Skeletal muscle tissue (tissue), 4 donors: ENCODE results near the gene STK16. TPM values are rescaled to one million over a fixed set of nuclear protein-coding genes. Genes with fewer than 3 reads are reported as not detected.

Experiments used
- H3K27ac ChIP-seq: one replicate; pipeline ENCODE4 v1.7.0; 2013; ENCODE audit warnings: mild to moderate bottlenecking, low read depth, low read length, inconsistent platforms
- H3K27me3 ChIP-seq, 3 donors: one replicate each; pipeline ENCODE4 v1.7.0; 2013; ENCODE audit warnings: low read length in 3 of 3; ENCODE audit not compliant: control insufficient read depth in 3 of 3, insufficient read depth in 3 of 3
- H3K36me3 ChIP-seq, 3 donors: one replicate each; pipeline ENCODE4 v1.7.0; 2013; ENCODE audit warnings: low read length in 3 of 3; ENCODE audit not compliant: control insufficient read depth in 3 of 3, insufficient read depth in 3 of 3
- H3K4me1 ChIP-seq, 3 donors: one replicate each; pipeline ENCODE4 v1.7.0; 2013; ENCODE audit warnings: low read length in 3 of 3, mild to moderate bottlenecking in 3 of 3; ENCODE audit not compliant: control insufficient read depth in 3 of 3, insufficient read depth in 3 of 3
- H3K4me3 ChIP-seq, 3 donors: one replicate each; pipeline ENCODE4 v1.7.0; 2013; ENCODE audit warnings: low read length in 3 of 3
- H3K9ac ChIP-seq, 3 donors: one replicate each; pipeline ENCODE4 v1.7.0; 2013; ENCODE audit warnings: low read length in 3 of 3, mild to moderate bottlenecking in 3 of 3, moderate library complexity in 2 of 3, low read depth in 1 of 3
- H3K9me3 ChIP-seq, 3 donors: one replicate each; pipeline ENCODE4 v1.7.0; 2013; ENCODE audit warnings: low read length in 3 of 3; ENCODE audit not compliant: control insufficient read depth in 3 of 3
- total RNA-seq: library from RNA; depleted of rRNA; stranded (reverse); fragments of >200 nt; gene quantifications from one replicate; pipeline ENCODE4 v1.2.3, GENCODE V29; 2014
- donor health status: Osteomylitis.

Gene STK16
- total RNA-seq, 1 donor from 2014 or later = 6.3 TPM

DNA sequence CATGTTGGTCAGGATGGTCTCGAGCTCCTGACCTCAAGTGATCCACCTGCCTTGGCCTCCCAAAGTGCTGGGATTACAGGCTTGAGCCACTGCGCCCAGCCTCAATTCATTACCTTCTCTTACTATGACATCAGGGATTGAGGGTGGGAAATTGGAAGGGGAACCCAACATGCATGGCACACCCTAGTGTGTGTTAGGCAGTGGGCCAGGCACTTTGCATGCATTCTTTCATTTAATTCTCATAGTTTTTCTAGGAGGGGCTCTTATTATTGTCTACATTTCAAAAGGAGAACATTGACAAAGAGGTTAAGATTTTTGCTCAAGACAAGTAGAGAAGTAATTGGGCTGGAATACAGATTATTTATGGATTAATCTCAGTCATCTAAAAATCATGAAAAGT is 23.0 kb downstream of the STK16 start:
- no peak overlapping the region for H3K4me3 ChIP-seq
- no peak overlapping the region for H3K27ac ChIP-seq
- no peaks in the 10 kb centered on the region for H3K9me3 ChIP-seq
- no peak overlapping the region for H3K9ac ChIP-seq
- H3K36me3 ChIP-seq = no peaks in the 10 kb centered on the region
- peaks cover 0 to 5% (median 2%) of the 10 kb centered on the region in 3 donors for H3K4me1 ChIP-seq
- no peaks in the 10 kb centered on the region for H3K27me3 ChIP-seq

DNA sequence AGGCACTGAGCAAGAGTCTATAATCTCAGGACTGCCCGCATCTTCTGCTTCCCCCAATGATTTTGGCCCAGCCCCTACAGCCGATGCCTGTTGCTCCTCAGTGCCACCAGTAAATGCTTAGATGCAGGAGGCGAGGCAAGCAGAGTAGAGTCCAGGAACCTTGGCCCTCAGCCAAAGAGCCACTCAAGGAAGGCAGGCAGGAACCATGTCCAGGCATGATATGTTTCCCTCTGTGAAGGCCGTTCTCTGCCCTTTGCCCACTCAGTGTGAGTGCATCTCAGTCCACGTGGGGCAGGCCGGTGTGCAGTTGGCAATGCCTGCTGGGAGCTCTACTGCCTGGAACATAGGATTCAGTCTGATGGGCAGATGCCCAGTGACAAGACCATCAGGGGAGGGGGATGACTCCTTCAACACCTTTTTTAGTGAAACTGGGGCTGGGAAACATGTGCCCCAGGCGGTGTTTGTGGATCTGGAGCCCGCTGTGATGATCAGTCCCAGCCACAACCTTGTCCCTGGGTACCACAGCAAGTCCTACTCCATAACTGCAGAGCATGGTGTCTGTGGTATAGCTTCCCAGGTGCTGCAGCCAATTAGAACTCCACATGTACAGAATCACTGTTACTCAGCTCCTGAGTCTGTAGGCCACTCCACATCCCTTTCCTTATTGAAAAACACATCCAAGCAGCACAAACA is 24.2 kb downstream of the STK16 start:
- Histone ChIP-seq H3K4me3 (no peak overlapping the region), H3K9ac (no peak overlapping the region), H3K4me1 (peaks cover 5 to 15% (median 11%) of the 10 kb centered on the region in 3 donors), H3K36me3 (no peaks in the 10 kb centered on the region), H3K27ac (no peak overlapping the region), H3K27me3 (no peaks in the 10 kb centered on the region), H3K9me3 (no peaks in the 10 kb centered on the region)

DNA sequence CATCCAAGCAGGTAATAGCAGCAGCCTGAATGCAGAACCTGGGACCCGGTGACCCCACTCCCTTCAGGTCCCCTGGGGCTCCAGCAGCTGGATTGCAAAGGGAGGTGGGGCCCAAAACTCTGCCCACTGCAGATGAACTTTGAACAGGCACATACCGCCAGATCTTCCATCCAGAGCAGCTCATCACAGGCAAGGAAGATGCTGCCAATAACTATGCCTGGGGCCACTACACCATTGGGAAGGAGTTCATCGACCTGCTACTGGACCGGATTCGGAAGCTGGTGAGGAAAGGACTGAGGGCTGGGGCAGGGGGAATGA is 24.7 kb downstream of the STK16 start:
- Histone ChIP-seq H3K9ac (no peak overlapping the region), H3K27me3 (no peaks in the 10 kb centered on the region), H3K36me3 (no peaks in the 10 kb centered on the region), H3K9me3 (no peaks in the 10 kb centered on the region), H3K27ac (no peak overlapping the region), H3K4me1 (peaks cover 8 to 18% (median 13%) of the 10 kb centered on the region in 3 donors), H3K4me3 (no peak overlapping the region)

DNA sequence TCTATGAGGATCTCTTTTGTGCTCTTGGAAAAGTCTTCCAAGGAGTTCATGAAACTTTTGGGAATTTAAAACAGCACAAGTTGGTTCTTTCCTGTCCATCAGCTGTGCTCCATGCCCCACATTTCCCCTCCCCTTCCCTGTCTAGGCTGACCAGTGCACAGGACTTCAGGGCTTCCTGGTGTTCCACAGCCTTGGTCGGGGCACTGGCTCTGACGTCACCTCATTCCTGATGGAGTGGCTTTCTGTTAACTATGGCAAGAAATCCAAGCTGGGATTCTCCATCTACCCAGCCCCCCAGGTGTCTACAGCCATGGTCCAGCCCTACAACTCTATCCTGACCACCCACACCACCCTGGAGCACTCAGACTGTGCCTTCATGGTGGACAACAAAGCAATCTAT is 25.7 kb downstream of the STK16 start:
- H3K27ac ChIP-seq = no peak overlapping the region
- no peak overlapping the region for H3K9ac ChIP-seq
- peaks cover 8 to 23% (median 13%) of the 10 kb centered on the region in 3 donors for H3K4me1 ChIP-seq
- no peaks in the 10 kb centered on the region for H3K27me3 ChIP-seq
- H3K4me3 ChIP-seq = no peak overlapping the region
- H3K36me3 ChIP-seq = no peaks in the 10 kb centered on the region
- no peaks in the 10 kb centered on the region for H3K9me3 ChIP-seq

DNA sequence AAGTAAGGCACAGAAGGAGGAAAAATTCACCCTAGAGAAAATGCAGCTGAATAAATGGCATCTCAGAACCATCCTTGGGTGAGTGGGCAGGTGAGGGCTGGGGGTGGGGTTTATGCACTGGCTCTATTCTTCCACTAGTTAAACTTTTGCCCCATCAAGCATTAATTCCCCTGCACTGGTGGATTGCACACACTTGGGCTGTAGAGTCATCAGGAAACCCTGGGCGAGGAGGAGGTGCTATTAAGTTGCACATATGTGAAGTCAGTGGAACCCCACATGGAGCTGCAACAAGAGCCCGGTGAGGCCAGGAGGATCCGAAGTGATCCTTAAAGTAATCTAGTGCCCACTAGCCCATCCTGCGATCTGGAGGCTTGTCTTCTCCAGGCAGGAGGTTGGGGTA is 27.1 kb downstream of the STK16 start:
- Histone ChIP-seq H3K36me3 (no peaks in the 10 kb centered on the region), H3K27me3 (no peaks in the 10 kb centered on the region), H3K27ac (no peak overlapping the region), H3K9me3 (no peaks in the 10 kb centered on the region), H3K4me1 (peaks cover 8 to 23% (median 14%) of the 10 kb centered on the region in 3 donors), H3K9ac (no peak overlapping the region), H3K4me3 (no peak overlapping the region)

DNA sequence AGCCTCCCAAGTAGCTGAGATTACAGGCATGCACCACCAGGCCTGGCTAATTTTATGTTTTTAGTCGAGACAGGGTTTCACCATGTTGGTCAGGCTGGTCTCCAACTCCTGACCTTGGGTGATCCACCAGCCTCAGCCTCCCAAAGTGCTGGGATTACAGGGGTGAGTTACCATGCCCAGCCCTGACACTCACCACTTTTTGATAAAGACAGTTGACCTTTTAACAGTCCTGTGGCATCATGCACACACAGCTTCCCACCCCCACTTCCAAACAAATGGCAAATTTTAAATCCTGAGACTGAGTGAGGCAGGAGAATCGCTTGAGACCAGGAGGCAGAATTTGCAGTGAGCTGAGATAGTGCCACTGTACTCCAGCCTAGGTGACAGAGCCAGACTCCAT is 27.7 kb downstream of the STK16 start:
- Histone ChIP-seq H3K4me1 (peaks cover 15 to 30% (median 20%) of the 10 kb centered on the region in 3 donors), H3K4me3 (no peak overlapping the region), H3K9me3 (no peaks in the 10 kb centered on the region), H3K9ac (no peak overlapping the region), H3K36me3 (no peaks in the 10 kb centered on the region), H3K27ac (no peak overlapping the region), H3K27me3 (no peaks in the 10 kb centered on the region)

DNA sequence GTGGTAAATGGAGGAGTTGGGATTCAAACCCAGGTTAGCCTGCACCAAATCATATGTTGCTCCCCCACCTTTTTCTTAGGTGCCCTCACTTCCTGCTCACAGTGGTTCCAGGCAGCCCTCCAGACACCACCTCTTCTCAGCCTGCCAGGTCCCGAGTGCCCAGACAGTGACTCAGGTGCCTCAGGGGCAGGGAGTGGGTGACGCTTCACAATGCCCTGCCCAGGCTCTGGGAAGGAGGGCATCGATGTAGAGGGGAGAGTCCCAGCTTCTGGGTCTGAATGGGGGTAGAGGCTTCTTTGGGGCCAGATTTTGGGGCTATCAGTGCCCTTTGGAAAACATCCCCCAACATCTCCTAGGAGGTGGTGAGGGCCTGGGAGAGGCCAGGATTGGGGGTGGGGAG is 28.7 kb downstream of the STK16 start:
- Histone ChIP-seq H3K9ac (peak overlapping the region; percentile 16 to 79 (median 47)), H3K9me3 (no peaks in the 10 kb centered on the region), H3K27me3 (no peaks in the 10 kb centered on the region), H3K4me1 (peaks cover 24 to 39% (median 30%) of the 10 kb centered on the region in 3 donors), H3K4me3 (peak overlapping the region in 1 of 3 donors; percentile 58), H3K36me3 (no peaks in the 10 kb centered on the region), H3K27ac (peak overlapping the region; percentile 88)

DNA sequence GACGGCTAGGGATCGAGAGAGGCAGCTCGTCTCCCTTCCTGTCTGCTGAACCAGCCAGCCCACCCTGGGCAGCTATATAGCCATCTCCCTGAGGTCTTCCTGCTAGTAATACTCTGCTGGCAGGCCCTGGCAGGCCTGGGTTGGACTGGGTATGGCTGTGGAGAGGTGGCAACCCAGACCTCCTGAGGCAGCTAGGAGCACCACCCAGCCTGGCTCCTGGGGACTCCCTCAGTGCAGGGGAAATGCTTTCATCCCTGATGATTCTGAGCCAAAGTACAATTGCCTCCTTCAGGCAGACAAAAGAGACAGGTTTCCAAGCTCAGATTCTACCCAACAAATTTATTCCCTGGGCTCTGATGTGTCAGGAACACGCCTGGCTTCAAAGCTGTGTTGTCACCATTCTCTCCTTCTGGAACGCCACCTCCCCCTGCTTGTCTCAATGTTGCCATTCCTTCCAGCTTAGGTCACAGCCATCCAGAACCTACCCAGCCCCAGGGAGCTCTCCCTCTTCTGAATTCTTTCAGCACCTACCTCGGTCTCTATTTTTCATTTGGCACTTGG is 29.2 kb downstream of the STK16 start:
- H3K36me3 ChIP-seq = no peaks in the 10 kb centered on the region
- no peaks in the 10 kb centered on the region for H3K9me3 ChIP-seq
- H3K4me1 ChIP-seq = peaks cover 24 to 37% (median 28%) of the 10 kb centered on the region in 3 donors
- peak overlapping the region in 1 of 3 donors; percentile 58 for H3K4me3 ChIP-seq
- H3K27ac ChIP-seq = peak overlapping the region; percentile 88
- peak overlapping the region; percentile 16 to 79 (median 47) for H3K9ac ChIP-seq
- H3K27me3 ChIP-seq = no peaks in the 10 kb centered on the region

DNA sequence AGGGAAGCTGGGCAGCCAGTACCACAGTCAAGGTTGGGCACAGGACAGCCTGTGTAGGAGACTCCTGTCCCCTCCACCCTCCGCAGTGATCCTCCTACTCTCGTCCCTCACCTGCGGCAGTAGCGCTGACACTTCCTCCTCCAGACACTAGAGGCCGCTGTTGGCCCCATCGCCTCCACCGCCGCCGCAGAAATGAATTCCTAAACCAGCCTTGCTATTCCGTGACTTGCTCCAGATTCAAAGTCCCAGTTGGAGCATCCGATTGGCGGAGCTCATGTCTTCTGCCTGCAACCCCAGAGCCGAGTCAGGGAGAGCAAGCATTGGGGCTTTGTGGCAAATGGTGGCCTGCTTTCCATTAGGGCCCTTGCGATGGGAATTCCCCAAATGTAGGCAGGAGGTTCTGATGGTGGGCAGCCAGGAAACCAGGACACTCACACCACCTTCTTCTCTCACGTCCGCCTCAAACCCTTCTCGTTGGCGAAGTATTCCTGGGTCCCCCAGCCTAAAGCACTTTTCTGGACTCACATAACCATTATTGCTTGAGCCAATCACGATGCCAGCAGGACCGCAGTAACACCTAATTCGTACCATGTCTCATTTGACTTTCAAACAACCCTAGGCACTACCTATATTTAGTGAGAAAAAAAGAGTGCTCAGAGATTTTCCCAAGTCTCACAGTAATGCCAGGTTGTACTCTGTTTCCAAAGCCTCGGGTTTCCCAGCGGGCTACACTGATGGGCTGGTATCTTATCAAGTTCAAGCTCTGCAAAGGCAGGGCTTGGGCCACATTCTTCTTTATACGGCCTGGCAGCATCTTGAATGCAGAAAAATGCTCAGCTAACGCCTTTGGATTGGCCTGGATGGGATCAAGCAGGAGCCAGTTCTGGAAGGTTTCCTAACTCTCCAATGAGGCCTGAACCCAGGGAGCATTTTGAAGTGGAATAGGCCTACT is 32.7 kb downstream of the STK16 start:
- peaks cover 25 to 28% (median 26%) of the 10 kb centered on the region in 3 donors for H3K36me3 ChIP-seq
- peak overlapping the region; percentile 56 to 77 (median 67) for H3K4me3 ChIP-seq
- H3K27me3 ChIP-seq = no peaks in the 10 kb centered on the region
- H3K9ac ChIP-seq = peak overlapping the region; percentile 80 to 90 (median 86)
- peak overlapping the region; percentile 90 for H3K27ac ChIP-seq
- H3K4me1 ChIP-seq = peaks cover 38 to 57% (median 40%) of the 10 kb centered on the region in 3 donors
- H3K9me3 ChIP-seq = no peaks in the 10 kb centered on the region
